HG02571 (cell line): ENCODE measurements around the gene LCOR.

Experiments
- ATAC-seq: cut with Tn5 transposase; IDR thresholded peaks from one replicate; pipeline ENCODE4 v1.9.1; 2021; ENCODE audit warnings: mild to moderate bottlenecking, moderate library complexity; ENCODE audit not compliant: unreplicated experiment

Gene LCOR

DNA sequence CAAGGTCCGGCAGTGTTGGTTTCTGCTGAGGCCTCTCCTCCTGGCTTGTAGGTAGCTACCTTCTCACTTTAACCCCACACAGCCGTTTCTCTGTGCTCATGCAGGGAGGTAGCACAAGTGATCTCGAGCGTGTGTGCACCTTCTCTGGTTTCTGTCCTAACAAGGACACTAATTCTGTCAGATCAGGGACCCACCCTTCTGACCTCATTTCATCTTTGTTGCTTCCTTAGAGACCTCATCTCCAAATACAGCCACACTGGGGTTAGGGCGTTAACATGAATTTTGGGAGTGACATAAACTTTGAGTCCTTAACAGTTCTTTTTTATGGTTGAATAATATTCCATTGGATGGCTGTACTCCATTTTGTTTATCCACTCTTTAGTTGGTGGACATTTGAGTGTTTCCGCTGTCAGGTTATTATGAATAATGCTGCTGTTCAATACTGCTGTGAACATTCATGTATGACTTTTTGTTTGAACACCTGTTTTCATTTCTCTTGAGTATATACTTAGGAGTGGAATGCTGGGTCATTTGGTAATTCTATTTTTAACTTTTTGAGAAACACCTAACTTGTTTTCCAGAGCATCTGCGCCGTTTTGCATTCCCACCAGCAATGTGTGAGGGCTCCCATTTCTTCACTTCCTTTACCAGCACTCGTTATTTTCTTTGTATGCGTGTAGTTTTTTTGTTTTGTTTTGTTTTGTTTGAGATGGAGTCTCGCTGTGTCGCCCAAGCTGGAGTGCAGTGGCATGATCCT lies 57.5 kb downstream of the LCOR start:
- no peak for ATAC-seq

DNA sequence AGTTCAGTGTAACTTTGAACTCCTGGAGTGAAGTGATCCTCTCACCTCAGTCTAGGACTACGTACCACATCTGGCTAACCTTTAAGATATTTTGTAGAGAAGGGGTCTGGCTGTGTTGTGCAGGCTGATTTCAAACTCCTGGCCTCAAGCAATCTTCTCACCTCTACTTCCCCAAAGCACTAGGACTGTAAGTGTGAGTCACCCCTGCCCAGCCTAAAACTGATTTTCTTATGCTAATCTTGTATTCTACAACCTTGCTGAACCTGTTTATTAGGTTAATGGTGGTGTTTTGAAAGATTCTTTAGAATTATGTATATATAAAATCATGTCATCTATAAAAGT lies 58.0 kb downstream of the LCOR start:
- no peak for ATAC-seq

DNA sequence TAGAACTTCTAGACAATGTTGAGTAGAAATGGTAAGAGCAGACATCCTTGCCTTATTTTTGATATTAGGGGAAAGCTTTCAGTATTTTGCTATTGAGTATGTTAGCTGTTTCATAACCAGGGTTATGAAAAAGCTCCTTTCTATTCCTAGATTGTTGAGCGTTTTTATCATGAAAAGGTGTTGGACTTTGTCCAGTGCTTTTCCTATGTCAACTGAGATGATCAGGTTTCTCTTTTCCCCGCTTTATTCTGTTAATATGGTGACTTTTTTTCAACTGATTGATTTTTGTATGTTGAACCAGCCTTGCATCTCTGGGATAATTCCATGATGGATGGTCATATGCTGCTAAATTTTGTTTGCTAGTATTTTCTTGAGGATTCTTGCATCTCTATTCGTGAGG lies 58.5 kb downstream of the LCOR start:
- ATAC-seq: no peak

DNA sequence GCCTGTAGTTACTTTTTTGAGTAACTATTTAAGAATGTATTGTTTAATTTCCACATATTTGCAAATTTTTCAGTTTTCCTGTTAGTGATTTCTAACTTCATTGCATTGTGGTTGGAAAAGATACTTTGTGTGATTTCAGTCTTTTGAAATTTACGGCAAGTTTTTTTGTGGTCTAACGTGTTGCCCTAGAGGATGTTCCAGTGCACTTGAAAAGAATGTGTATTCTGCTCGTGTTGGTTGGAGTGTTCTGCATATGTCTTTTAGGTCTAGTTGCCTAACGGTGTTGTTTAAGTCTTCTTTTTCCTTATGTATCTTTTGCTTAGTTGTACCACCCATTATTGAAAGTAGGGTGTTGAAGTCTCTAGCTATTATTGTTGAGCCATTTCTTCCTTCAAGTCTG lies 59.7 kb downstream of the LCOR start:
- no peak for ATAC-seq

DNA sequence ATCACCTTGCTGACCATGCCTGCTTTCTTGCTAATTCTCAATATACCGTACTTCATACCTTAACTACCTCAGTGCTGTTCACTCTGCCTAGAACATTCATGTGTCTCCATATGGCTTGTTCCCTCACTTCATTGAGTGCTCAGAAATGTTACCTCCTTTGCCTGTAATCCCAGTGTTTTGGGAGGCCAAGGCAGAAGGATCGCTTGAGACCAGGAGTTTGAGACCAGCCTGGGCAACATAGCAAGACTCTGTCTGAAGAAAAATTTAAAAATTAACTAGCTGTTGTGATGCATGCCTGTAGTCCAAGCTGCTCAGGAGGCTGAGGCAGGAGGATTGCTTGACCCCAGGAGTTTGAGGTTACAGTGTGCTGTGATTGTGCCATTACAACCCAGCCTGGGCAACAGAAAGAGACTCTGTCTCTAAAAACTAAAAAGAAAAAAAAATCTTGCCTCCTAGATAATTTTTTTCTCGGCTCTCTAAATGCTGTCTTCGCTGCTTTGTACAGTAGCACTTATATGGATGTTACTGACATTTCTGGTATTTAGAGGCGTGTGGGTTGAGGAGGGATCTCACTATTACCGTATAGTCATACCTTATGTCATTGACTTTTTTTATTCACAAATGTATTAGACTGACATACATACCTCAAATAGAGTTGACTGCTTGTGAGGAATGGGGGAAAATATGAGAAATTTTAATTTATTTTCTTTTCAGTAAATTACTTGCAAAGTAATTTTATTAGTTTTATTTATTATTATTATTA lies 63.7 kb downstream of the LCOR start:
- no peak for ATAC-seq

DNA sequence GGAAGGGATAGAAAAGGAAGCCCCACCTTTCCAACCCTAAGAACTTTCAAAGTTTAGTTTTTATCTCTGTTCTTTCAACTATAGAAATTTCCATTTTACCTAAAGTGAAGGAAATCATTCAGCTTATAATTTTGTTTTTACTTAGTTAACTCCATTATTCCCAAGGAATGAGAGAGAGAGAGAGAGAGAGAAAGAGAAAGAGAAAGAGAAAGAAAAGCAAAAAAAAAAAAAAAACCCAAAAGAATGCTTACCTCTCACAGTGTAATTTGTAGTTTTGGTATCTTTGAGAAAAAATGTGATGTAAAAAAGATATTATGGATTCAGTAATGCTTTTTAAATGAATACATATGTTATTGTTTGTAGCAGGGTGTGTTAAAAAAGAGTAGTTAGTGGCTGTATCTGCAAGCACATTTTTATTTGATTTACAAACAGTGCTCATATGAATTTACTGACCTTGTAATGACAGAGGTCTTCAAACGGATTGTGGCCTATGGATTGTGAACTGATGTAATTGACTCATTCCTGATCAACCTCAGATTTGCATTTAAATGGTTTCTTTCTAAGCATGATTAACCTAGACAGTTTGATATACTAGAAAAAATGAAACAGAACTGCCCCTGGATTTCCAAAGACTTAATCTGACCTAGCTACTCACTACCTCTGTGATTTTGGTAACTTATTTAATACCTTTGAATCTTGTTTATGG lies 64.9 kb downstream of the LCOR start:
- no peak for ATAC-seq

DNA sequence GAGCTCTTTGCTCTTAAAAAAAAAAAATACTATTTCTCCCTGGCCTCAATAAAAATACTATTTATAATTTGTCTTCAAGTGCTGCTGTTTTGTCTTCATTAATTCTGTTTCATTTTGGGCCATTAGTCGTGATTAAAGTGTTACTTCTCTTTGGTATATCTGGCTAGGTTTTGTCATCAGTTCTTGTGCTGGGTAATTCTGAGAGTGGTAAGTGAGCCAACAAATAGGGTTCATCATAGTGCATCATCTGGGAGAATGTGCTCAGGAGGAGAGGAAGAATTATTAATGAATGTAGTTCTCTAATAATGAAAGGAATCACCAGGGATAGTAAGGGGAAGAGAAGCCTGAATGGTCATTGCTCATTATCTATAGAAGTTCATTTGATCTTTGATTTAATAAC lies 70.0 kb downstream of the LCOR start:
- ATAC-seq: no peak

DNA sequence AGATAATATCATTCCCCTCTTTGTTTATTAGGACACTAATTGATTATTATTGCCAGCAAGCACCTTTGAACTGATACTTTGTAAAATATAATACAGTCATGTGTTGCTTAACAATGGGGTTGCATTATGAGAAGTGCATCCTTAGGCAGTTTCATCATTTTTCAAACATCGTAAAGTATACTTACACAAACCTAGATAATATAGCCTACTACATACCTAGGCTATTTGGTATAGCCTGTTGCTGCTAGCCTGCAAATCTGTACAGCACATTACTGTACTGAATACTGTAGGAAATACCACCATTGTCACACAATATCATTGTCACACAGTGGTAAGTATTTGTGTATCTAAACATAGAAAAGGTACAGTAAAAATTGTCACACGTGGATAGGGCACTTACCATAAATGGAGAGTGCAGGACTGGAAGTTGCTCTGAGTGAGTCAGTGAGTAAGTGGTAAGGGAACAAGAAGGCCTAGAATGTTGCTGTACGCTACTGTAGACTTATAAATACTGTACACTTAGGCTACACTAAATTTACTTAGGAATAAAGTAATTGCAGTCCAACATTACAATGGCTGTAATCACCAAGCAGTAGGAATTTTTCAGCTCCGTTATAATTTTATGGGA lies 70.7 kb downstream of the LCOR start:
- no peak for ATAC-seq

DNA sequence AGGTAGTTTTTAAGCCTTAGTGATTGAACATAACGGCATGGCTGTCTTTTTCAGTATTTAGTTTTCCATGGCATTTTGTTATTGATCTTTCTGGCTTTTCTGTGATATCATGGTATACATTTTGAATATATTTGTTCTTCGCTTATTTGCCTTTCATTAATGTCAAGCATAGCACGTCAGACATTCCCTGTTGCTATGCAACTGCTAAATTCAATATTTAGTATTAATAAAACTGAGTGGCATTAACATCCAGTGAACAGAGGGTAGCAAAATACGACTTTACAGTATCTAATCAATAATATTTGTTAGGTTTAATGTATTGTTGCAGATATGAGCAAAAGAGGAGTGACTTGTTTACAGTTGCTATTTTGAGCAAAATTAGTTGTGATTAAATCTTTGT lies 72.5 kb downstream of the LCOR start:
- no peak for ATAC-seq

DNA sequence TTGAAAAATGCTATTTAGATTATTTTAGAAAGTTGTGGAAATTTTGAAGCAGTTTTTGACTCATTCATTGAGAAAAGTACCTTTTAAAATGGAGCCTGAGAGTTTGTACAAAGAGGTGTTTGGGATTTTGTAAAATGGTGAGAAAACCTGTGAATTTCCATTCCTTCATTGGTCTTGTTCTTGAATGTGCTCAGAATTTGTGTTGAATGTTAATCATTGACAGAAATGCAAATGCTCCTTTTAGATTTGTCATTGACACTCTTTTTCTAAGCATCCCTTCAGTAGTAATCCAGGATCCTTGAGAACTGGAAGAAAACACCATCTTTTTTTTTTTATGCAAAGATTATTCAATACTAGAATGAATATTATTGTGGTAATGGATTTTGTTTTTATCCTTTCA lies 74.8 kb downstream of the LCOR start:
- no peak for ATAC-seq

DNA sequence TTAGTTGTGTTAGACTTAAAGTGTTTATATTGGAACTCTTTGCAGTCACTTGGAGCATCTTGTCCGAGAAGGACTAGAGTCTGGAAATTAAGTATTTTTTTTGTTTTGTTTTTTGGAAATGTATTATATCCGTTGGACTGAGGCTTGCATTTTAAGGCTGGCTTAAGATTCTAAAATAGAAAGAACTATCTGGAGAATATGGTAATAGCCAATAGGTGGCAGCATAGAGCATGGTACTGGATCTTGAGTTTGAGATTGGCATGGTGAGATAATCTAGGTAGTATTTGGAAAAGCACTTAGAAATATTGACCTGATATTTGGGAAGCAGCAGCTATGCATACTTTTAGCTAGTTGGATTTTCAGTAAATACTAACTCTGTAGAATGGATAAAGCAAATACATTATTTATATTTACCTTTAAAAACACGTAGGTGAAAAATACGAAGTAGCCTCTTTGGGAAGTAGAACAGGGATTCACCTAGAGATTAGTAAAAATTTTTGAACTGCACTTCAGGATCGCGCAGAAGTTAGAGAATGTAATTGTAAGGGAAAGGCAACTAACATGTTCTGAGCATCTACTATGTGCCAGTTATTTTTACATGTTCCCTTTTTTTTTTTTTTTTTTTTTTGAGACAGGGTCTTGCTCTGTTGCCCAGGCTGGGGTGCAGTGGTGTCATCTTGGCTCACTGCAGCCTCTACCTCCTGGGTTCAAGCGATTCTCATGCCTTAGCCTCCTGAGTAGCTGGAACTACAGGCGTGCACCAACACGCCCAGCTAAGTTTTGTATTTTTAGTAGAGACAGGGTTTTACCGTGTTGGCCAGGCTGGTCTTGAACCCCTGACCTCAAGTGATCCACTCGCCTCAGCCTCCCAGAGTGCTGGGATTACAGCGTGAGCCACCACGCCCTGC lies 78.6 kb downstream of the LCOR start:
- no peak for ATAC-seq

DNA sequence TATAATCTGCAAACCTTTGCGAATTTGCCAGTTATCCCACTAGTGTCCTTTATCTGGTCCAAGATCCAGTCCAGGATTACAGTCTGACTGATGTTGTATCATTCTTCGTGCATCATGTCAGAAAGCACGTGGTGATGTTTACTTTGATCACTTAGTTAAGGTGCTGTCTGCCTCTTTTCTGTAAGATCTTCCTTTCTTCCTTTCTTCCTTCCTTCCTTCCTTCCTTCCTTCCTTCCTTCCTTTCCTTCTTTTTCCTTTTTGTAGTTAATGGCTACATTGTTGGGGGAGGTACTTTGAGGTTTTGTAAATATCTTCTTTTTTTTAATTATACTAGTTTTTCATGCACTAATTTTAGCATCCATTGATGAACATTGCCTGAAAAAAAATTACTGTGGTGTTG lies 80.3 kb downstream of the LCOR start:
- ATAC-seq: no peak

DNA sequence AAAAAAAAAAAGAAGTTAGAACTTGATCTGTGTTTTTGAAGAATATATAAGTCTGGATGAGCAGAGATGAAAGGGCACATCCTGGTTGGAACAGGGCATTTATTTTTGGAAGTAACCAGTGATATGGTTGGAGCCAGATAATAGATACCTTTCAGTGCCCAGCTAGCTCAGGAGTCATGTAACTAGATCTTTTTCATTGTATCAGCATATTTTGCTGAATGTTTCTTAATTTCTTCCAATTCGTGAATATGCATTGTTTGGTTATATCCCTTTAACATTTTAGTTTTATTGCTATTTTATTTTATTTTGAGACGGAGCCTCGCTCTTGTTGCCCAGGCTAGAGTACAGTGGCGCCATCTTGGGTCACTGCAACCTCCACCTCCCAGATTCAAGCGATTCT lies 81.8 kb downstream of the LCOR start:
- no peak for ATAC-seq

DNA sequence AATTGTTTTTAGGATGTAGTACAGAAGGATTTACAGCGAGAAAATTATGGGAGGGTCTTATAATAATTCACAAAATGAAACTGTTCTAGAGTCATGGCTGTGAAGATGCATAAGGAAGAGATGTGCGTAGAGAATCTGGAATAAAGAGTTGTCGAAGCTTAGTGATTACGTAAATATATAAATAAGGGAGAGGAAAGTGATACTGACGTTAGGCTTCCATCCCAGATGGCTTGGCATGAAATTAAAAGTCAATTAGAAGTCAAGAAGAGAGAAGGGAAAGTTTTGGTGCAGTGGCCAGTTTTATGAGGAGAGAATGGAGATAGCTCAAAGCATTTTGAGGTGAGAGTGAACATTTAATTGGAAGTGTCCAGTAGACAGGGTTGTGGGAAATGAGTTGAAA lies 85.5 kb downstream of the LCOR start:
- ATAC-seq: no peak

DNA sequence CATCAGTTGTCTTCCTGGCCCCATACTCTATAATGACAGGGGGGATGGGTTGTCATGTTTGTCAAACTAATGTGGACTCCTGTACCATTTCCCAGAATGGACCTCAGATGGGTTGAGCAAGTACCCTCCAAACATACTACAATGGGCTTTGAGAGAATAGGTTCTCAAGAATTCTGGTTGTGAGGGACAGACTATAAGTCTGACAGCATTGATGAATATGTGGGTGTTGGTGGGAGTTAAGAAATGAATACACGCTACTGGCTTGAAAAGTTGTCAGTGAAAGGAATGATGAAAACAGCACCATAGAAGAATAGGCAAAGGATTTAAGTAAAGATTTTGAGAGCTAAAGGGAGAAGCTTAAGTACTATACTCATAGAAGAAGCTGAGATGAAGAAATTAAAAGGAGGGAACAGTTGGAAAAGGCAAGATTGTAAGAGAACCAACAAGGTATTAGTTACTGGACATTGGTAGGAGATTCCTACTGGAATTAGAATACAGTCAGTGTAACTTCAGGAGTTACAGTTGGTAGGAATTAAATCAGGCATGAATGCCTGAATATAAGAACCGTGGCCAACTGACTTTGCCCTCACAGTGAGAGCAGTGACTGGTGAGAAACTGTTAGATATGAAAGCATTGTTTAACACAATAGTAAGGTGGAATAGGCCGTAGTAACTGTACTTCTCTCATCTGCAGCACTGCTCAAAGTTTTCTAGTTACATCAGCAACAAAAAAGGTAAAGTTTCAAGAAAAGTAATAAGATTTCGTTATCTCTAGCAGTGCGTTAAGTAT lies 86.3 kb downstream of the LCOR start:
- no peak for ATAC-seq

DNA sequence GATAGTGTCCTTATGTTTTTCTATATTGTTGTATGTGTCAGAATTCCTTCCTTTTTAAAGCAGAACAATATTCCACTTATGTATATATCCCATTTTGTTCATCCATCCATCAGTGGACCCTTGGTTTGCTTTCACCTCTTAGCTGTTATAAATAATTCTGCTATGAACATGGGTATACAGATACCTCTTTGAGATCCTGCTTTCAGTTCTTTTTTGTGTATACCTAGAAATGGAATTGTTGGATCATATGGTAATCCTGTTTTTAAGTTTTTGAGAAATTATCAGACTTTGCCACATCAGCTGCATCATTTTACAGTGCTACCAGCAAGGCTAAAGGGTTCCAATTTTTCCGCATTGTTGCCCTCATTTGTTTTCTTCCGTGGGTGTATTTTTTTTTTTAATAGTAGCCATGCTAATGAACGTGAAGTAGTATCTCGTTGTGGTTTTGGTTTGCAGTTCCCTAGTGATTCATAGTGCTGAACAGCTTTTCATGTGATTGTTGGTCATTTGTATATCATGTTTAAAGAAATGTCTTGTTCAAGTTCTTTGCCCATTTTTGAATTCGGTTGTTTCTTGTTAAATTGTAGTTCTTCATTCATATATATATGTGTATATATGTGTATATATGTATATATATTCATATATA lies 87.8 kb downstream of the LCOR start:
- ATAC-seq: no peak

DNA sequence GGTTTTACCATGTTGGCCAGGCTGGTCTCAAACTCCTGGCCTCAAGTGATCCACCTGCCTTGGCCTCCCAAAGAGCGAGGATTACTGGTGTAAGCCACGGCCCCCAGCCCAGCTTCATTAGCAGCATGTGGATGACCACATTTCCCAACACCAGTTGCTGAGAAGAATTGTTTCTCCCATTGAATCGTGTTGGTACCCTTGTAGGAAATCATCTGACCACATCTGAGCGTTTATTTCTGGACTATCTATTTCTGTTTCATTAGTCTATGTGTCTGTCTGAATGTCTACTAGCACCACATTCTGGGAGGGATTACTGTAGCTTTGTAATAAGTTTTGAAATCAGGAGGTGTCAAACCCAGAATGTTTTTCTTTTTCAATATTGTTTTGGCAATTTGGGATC lies 89.6 kb downstream of the LCOR start:
- no peak for ATAC-seq

DNA sequence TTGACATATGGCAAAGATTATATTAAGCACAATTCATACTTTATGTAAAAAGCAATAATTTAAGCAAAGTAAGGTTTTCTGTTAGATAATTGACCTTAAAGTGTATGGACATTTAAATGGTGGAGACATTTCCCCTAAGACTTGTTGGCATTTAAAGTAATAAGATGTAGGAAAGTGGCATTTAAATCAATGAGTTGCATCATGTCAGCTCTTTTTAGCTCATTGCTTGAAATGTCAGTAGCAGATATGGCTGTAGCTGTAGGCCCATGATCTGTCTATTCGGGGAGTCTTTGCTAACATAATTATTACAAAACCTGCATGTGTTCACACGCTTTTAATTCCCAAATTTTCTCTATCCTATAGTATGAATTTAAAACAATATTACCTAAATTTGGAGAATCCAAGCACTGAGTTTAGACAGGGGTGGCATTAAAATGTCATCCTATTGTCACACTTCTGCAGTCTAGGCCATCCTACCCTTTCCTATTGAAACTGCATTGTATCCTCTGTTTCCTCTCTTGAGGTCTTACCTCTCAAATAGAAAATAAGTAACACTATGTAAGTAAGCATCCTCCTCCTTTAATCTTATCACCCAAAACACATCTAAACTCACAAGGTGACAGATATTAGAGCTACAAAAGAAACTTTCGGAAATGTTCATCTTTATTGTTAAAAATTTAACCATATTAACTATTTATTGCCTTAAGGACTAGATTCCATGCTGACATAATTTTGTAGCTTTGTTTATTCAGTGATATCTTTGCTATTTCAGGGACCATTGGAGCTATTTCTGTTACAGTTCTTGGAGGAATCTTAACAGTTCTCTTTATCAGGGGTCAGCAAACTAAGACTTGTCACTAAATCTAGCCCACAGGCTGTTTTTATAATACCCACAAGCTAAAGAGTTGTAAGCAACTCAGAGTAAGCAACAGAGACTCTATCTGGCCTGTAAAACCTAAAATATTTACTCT lies 91.2 kb downstream of the LCOR start:
- no peak for ATAC-seq
